Panc1 (cell line): ENCODE data around the gene RHBDF1. TPM values are rescaled to one million over a fixed set of nuclear protein-coding genes. Genes with fewer than 3 reads are reported as not detected.

Source experiments
- ATAC-seq: fragments of 200-7000 bp; cut with Tn5 transposase; 2 replicates; pipeline ENCODE4 v1.9.1; 2020; ENCODE audit warnings: mild to moderate bottlenecking, moderate library complexity
- BruUV-seq: library from RNA; stranded (reverse); fragments of 400-500 nt; replicated peaks from 2 replicates; lab custom pipeline; 2021; lab: Mats Ljungman, UMichigan
- CTCF ChIA-PET: fragments of 300-600 bp; sonication (Branson Sonifier 250); formaldehyde crosslinking; loops from one replicate; lab custom pipeline; 2022; ENCODE audit warnings: antibody characterized with exemption; lab: Charles Lee
- POLR2A ChIA-PET: fragments of 300-600 bp; sonication (Branson Sonifier 250); formaldehyde crosslinking; loops from one replicate; lab custom pipeline; 2022; ENCODE audit warnings: antibody characterized with exemption; lab: Charles Lee
- DNase-seq: peaks from one replicate; pipeline ENCODE4 v3.0.0-alpha.2; 2010; ENCODE audit warnings: low read depth, low spot score
- H3K27ac ChIP-seq: 2 replicates; pipeline ENCODE4 v1.5.1; 2011; ENCODE audit warnings: mild to moderate bottlenecking, low read length, inconsistent platforms
- H3K27me3 ChIP-seq: fragments of 200-500 bp; sonication (Bioruptor generic); 2 replicates; pipeline ENCODE4 v1.6.0; 2014; ENCODE audit warnings: low read length, inconsistent platforms; ENCODE audit not compliant: control insufficient read depth, insufficient read depth
- H3K36me3 ChIP-seq: fragments of 200-500 bp; sonication (Bioruptor generic); 2 replicates; pipeline ENCODE4 v1.5.1; 2014; ENCODE audit warnings: inconsistent platforms, mild to moderate bottlenecking, low read length, moderate library complexity; ENCODE audit not compliant: control insufficient read depth, insufficient read depth
- H3K4me1 ChIP-seq: 2 replicates; pipeline ENCODE4 v1.5.1; 2011; ENCODE audit warnings: inconsistent platforms, mild to moderate bottlenecking, low read length, moderate library complexity; ENCODE audit not compliant: control insufficient read depth, insufficient read depth
- H3K4me3 ChIP-seq, 2 experiments: 2 replicates each; pipeline ENCODE4 v1.5.1; 2011 to 2012; ENCODE audit warnings: low read depth in 2 of 2, low read length in 2 of 2, mild to moderate bottlenecking in 2 of 2, inconsistent platforms in 1 of 2, moderate library complexity in 1 of 2
- H3K9me3 ChIP-seq: fragments of 200-500 bp; sonication (Bioruptor generic); 2 replicates; pipeline ENCODE4 v1.5.1; 2014; ENCODE audit warnings: low read depth, mild to moderate bottlenecking, inconsistent platforms, low read length, moderate library complexity; ENCODE audit not compliant: control insufficient read depth, insufficient read depth
- POLR2AphosphoS5 ChIP-seq: IDR thresholded peaks from 2 replicates; pipeline ENCODE4 v1.6.1; 2012; ENCODE audit warnings: mild to moderate bottlenecking, low read depth, low read length, moderate library complexity
- REST ChIP-seq, 2 experiments: IDR thresholded peaks; 2 replicates each; pipeline ENCODE4 v1.6.1; 2011 to 2012; ENCODE audit warnings: low read depth in 2 of 2, control low read depth in 1 of 2, low read length in 1 of 2, mild to moderate bottlenecking in 1 of 2, moderate library complexity in 1 of 2; ENCODE audit not compliant: insufficient read depth in 1 of 2
- SIN3A ChIP-seq: IDR thresholded peaks from 2 replicates; pipeline ENCODE4 v1.6.1; 2012; ENCODE audit warnings: low read depth, mild to moderate bottlenecking, low read length, moderate library complexity, borderline replicate concordance; ENCODE audit not compliant: insufficient read depth
- TCF7L2 ChIP-seq: IDR thresholded peaks from 2 replicates; pipeline ENCODE4 v1.6.1; 2011; ENCODE audit warnings: mild to moderate bottlenecking, low read depth, low read length, inconsistent platforms
- in situ Hi-C: cut with HindIII; loops from 2 replicates; pipeline ENCODE4 v1.10.0; 2016; ENCODE audit warnings: low sequenced_read_pairs, low pct_unique_long_range_greater_than_20kb
- intact Hi-C: fragments of 100-400 bp; cut with micrococcal nuclease; formaldehyde crosslinking; loops from one replicate; pipeline ENCODE4 v1.10.0; 2022; ENCODE audit not compliant: unreplicated experiment
- total RNA-seq: library from RNA; stranded (reverse); gene quantifications from one replicate; pipeline ENCODE4 v1.2.1, GENCODE V29; 2021; ENCODE audit not compliant: unreplicated experiment
- TF ChIP-seq, protein P1 (sequence below): fragments of 450-650 bp; IDR thresholded peaks from 2 replicates; pipeline ENCODE4 v1.5.1; 2017; ENCODE audit warnings: mild to moderate bottlenecking

The RHBDF1 gene
- total RNA-seq, 1 experiment from 2014 or later, result 41.7 TPM

DNA sequence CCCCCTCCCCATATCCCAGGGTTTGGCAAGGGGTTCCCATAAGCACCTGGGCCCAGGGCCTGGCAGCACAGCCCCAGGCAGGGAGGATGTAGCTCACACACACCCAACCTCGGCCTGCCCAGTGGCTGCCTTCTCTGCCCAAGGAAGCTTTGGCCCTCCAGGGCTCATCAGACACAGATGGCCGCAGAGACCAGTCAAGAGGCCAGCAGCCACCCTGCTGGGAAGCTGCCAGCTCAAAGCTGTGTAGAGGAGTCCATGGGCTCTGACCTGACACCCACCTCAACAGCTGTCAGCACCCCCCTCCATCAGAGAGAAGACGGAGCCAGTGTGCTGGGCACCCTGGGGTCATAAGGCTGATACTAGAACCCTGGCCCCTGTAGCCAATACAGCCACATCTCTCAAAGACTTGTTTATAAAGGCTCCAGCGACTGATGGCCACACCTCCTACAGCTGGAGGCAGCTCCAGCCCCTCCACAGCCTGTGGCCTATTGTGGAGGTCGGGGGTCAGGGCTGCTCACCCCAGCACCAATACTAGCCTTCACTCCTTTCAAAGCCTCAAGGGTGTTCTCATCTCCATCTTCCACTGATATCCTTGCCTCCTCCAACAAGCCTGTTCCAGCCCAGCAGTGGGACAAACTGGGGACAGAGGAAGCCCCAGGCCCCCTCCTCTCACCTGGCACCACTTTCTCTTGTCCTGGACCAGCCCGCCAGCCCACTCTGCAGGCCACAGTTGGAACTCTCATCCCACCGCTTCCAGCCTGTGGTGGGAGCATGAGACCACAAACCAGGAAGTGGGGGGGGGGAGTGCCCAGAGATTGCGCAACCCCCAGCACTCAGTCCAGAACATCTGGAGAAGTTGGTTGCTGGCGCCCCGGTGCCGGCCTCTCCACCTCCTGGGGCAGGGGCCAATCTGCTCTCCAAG is 3.4 kb upstream of the RHBDF1 start:
- peaks cover 53% of the 10 kb centered on the region for H3K4me1 ChIP-seq
- in situ Hi-C loops, result no loop called here
- BruUV-seq, result no TSS peak

GRCh38 chr16:74747-75334 is 2.4 kb upstream of the RHBDF1 start:
- Histone ChIP-seq H3K27ac (0 out of 2 replicates have a peak overlapping the region, but pooled peaks have one; percentile 11), H3K4me1 (peaks cover 63% of the 10 kb centered on the region), H3K4me3 (no peak overlapping the region), H3K36me3 (no peaks in the 10 kb centered on the region), H3K9me3 (no peaks in the 10 kb centered on the region), H3K27me3 (no peaks in the 10 kb centered on the region)
- ChIA-PET CTCF (interaction anchor here (0.5 to 1.2 kb wide), 4 partner anchors 9 to 333 kb away, joined by 3 to 6 read pairs (median 4); no protein-coding TSS in a partner anchor), POLR2A (no interaction called here)
- no peak for DNase-seq
- no TSS peak for BruUV-seq
- no peak for TF ChIP-seq REST (IDR thresholded peaks at IDR 0.05; ENCODE audit: insufficient read depth in 1 of 2, low read depth in 2 of 2, low read length in 1 of 2)
- no peak for TF ChIP-seq TCF7L2
- no peak for TF ChIP-seq POLR2AphosphoS5
- TF ChIP-seq, protein P1, sequence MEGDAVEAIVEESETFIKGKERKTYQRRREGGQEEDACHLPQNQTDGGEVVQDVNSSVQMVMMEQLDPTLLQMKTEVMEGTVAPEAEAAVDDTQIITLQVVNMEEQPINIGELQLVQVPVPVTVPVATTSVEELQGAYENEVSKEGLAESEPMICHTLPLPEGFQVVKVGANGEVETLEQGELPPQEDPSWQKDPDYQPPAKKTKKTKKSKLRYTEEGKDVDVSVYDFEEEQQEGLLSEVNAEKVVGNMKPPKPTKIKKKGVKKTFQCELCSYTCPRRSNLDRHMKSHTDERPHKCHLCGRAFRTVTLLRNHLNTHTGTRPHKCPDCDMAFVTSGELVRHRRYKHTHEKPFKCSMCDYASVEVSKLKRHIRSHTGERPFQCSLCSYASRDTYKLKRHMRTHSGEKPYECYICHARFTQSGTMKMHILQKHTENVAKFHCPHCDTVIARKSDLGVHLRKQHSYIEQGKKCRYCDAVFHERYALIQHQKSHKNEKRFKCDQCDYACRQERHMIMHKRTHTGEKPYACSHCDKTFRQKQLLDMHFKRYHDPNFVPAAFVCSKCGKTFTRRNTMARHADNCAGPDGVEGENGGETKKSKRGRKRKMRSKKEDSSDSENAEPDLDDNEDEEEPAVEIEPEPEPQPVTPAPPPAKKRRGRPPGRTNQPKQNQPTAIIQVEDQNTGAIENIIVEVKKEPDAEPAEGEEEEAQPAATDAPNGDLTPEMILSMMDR, result no peak
- TF ChIP-seq SIN3A, result no peak
- no peak for ATAC-seq
- in situ Hi-C loops, result no loop called here
- intact Hi-C loops, result no loop called here

More for the DNA sequence above, 3.4 kb upstream of the RHBDF1 start:
- ATAC-seq (no peak), DNase-seq (no peak)
- Histone ChIP-seq H3K4me3 (no peak overlapping the region), H3K27ac (peak overlapping the region; percentile 11; the same call in 1 of the 2 replicates), H3K36me3 (no peaks in the 10 kb centered on the region), H3K27me3 (no peaks in the 10 kb centered on the region), H3K9me3 (no peaks in the 10 kb centered on the region)
- no peak for TF ChIP-seq TCF7L2
- TF ChIP-seq, protein P1, result no peak
- CTCF ChIA-PET, result interaction anchor here (0.8 to 1.0 kb wide), 2 partner anchors 9 to 10 kb away, joined by 3 to 6 read pairs; no protein-coding TSS in a partner anchor
- intact Hi-C loops, result no loop called here
- POLR2A ChIA-PET, result no interaction called here
